ENCODE measurements around the gene FAM117A.
"Not testable (repeated sequence)": the region's sequence is repeated elsewhere in the genome, so short reads cannot be mapped to it uniquely, and the experiment has no call there.

FAM117A gene

GRCh38 chr17:49739641-49740271 lies 24.2 kb downstream of the FAM117A start:
- DNase-seq: peak; percentile 83

- DNase-seq: no peak
Observed at GRCh38 chr17:49738456-49739163, 25.3 kb downstream of the FAM117A start.

DNA sequence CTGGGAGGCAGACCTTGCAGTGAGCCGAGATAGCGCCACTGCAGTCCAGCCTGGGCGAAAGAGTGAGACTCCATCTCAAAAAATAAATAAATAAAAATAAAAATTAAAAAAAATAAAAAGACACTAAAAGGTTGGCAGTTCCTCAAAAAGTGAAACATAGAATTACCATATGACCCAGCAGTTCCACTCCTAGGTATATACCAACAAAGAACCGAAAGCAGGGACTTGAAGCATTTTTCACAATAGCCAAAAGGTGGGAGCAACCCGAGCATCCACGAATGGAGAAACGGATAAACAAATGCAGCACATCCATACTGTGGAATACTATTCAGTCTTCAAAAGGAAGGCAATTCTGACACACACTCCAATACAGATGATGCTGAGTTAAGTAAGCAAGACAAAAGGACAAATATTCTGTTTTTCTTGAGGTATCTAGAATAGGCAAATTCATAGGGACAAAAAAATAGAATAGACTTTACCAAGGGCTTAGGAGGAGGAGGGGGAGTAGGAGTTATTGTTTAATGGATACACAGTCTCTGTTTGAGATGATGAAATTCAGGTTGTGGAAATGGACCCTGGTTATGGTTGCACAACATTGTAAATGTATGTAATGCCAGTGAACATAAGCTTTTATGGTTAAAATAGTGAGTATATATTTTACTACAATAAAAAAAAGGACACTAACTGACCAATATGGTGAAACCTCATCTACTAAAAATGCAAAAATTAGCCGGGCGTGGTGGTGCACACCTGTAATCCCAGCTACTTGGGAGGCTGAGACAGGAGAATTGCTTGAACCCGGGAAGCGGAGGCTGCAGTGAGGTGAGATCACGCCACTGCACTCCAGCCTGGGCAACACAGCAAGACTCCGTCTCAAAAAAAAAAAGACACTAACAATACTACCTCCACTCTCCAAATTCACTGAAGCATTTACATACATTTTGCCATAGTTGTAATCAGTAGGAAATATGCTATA lies 29.1 kb downstream of the FAM117A start:
- no peak for DNase-seq

DNA sequence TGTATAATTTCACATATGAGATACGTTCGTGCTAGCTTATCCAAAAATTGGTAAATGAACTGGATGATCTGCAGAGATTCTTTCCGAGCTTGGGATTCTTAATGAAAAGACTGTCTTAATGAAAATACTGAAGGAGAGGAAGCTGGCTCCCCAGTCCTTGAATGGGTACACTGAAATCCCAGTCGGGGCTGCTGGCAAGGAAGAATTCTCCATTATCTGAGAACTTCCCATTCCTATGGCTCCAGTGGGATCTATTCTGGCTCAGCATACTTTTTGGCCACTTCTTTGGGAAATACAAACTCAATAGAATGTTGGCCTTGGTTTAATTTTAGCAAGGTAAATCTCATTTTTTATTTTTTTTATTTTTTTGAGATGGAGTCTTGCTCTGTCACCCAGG lies 32.5 kb downstream of the FAM117A start:
- no peak for DNase-seq

DNA sequence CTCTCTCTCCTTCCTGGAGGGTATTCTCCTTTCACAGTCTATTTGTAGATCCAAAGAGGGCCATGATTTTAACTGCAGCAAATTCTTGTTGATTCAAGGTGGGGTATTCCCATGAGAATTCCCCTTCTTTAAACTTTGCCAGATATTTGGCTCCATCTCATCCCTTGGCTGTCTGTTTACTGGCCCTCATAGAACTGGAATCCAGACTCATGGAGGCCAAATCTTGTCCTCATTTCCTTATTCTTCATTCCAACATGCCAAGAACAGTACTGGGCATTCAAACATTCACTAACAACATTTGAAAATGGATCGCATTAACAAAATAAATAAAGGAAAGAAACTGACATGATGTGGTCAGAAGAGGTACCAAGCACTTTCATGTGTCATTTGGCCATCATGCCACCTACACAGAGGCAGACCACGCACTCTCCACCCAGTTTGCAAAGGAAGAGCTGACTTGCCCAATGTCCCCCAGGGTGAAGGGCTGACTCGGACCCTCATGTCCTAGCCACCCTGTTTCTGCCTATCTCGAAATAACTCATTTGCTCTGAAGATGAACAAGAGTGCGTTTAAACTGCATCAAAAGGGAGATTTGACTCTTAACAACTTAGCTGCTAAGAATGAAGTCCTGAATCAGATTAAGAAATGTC lies 33.0 kb downstream of the FAM117A start:
- DNase-seq: no peak

- DNase-seq: no peak
Observed at GRCh38 chr17:49730078-49730784, 33.7 kb downstream of the FAM117A start.

DNA sequence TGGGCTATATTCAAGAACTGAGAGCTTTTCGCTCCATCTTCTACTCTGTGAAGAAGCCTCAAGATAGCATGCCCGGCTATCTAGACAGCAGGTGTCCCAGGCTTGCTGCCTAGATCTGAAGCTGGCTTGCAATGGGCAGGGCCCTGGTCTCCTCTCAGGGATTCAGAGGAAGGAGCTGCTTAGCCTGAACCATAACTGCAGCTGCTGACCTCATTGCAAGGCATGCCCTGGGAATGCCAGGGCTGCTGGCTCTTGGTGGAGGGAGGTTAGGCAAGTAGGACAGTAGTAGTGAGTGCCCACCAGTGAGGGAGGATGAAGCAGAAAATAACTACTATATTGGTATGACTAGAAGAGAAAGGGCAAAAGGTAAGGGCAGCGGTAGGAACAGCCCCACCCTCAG lies 34.9 kb downstream of the FAM117A start:
- no peak for DNase-seq

- no peak for DNase-seq
Observed at GRCh38 chr17:49728425-49728824, 35.5 kb downstream of the FAM117A start.

DNA sequence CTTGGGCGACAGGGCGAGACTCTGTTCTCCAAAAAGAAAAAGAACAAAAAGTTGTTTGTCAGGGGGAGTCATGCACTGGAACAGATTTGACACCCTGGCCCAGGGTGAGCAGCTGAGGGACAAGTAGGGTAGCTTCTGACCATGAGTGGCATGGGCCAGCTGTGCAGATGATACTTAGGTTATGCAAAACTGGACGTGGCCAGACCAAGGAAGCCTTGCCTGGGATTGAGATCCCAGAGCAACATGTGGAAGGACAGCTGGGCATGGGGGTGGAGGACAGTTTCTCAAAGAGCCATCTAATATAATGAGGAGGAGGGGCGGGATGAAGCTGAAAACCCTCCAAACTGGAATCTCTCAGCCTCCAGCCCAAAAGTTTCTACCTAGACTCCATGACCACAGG lies 36.6 kb downstream of the FAM117A start:
- no peak for DNase-seq

GRCh38 chr17:49725452-49726130 lies 38.3 kb downstream of the FAM117A start:
- DNase-seq: no peak

- DNase-seq: not testable (repeated sequence)
Observed at GRCh38 chr17:49724552-49724951, 39.4 kb downstream of the FAM117A start.

- no peak for DNase-seq
Observed at GRCh38 chr17:49723423-49723822, 40.5 kb downstream of the FAM117A start.

- no peak for DNase-seq
Observed at GRCh38 chr17:49722066-49722465, 41.9 kb downstream of the FAM117A start.

DNA sequence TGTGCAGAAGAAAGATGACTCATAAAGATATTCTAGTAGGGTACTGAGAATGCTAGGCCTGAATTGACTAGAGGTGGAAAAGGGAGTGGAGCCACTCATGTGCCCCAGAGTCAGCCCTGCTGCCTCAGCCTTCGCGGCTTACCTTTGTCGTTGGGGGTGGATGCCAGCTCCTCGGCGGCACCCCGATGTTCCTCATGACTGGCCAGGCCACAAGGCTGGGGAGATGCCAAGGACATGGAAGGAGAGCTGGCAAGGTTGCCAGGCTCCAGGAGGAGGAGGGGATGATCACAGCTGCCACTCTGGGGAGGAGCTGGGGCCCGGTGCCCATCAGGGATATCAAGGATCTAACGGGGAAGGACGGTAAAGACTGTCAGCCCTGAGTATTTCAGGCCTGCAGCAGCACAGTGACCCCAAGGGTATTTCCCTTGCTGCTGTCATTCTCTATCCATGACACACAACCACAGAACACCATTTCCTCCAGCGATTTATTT lies 46.5 kb downstream of the FAM117A start:
- DNase-seq: no peak

DNA sequence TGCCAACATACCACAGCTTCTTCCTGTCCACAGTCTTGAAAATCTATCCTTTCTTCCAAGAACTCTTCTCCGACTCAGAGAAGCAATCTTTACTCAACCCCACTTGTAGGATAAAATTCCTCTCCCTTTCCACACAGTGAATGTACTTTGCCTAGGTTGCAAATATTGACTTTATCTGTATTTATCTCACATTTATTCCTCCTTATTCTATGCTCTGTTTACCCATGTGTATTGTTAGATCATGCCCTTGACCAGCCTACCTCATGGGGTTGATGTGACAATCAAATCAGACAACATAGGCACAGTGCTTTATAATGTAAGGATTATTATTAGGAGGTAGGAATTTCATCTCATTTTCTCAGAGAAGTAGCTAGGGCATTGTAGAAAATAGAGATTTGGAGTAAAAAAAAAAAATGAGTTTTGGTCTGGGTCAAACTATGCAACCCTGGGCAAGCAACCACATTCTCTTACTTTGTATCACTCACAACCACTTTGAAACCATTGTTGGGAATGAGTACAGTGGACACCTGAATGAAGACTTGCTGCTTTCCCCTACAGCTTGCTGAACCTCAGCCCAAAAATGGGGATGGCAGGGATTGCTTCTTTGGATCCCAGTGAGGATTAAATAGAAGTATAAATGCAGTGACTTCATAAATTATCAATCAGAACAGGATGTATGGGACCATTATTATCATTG lies 47.1 kb downstream of the FAM117A start:
- DNase-seq: no peak

GRCh38 chr17:49715717-49716279 lies 48.1 kb downstream of the FAM117A start:
- no peak for DNase-seq

- no peak for DNase-seq
Observed at GRCh38 chr17:49715216-49715615, 48.7 kb downstream of the FAM117A start.

DNA sequence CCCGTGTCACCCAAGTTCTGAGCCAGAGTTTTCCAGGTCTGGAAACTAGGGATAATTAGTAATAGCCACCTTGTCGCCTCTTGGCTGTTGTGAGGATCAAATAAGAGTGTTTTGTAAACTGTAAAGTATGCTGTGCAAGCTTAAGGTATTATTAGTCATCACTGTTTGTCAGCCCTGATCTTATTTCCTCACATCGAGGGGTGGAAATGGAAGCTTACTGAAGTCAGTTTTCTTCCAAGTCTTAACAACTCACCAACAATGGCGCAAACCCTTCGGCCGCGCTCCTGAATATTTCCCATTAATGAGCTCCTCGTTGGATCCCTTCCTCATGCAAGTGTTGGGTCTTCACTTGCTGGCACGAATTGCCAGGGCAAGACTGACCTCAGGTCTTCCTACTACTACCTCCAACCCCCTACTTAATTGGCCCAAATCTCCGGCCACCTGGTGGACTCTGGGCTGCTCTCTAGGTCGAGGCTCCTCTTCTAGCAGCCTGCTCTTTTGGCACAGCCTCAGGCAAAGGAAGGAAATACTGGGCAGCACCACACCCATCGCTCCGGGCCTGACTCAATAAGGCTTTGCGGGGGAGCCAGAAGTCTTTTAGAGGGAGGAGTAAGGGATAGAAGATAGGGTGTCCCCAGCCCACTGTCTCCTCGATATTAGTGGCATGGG lies 55.3 kb downstream of the FAM117A start:
- peak; percentile 69 for DNase-seq

DNA sequence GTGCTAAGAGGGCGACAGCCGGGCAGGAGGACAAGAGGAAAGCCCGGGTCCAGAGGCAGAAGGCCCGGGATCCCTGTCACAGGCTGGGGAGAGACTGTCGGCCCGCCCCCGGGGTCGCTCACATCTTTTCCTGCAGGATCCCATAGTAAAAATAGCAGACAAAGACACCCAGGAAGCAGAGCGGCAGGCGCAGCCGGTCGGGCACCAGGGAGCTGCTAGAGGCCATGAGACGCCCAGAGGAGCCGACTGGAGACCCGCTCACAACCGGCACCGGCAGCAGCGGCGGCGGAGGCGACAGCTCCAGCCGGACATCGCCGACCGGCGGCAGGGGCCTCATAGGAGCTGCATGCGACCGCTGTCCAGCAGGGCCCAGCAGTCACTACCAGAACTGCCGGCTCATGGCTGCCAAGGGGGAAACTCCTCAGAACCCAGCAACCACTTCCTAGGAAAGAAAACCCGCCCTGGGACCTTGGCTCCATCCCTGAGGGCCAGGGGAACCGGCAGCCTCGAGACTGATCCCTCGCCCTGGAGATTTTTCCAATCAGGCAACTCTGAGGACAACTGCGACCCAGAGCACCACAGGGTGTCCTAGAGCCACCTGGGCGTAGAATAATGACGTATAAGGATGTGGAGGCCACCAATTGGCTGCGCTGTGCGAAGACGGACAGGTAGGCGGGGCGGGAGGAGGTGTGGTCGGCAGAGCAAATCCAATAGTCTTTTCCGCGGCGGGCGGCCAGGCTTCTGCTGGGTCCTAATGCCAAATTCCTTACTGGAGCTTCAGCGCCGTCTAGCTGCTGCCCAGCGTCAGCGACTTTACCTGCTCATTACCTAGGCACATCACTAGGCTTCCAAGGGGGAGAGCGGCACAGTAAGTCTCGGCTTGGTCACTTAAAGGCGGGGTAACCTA lies 56.1 kb downstream of the FAM117A start, which contains the start of gene SLC35B1:
Gene SLC35B1, minus strand, starts transcription at position 357 of the 907 bp plus-strand sequence. Its CDS starts 131 bp downstream, at position 226.
- DNase-seq: peak; percentile 97

Measured in KG1 (cell line).